AG08396 (cell line): Measurements from ENCODE around the gene MFSD11.
"Not testable (repeated sequence)": the region's sequence is repeated elsewhere in the genome, so short reads cannot be mapped to it uniquely, and the experiment has no call there.

Source experiments
- DNase-seq: peaks from one replicate; pipeline ENCODE4 v3.0.0; 2012; ENCODE audit warnings: low spot score, mixed read lengths

MFSD11 gene

GRCh38 chr17:76737676-76738467 lies at the start of gene MFSD11:
TSS of gene MFSD11 (plus strand) at chr17:76738119. CDS start at chr17:76738353, 234 bp downstream.
- DNase-seq: peak; percentile 97

- no peak for DNase-seq
Observed at GRCh38 chr17:76688165-76688622, 49.7 kb upstream of the MFSD11 start.

GRCh38 chr17:76689859-76690258 lies 48.1 kb upstream of the MFSD11 start:
- no peak for DNase-seq

GRCh38 chr17:76690596-76691280 lies 47.2 kb upstream of the MFSD11 start:
- no peak for DNase-seq

GRCh38 chr17:76691379-76692191 lies 46.3 kb upstream of the MFSD11 start:
- DNase-seq: no peak

- DNase-seq: no peak
Observed at GRCh38 chr17:76695059-76695831, 42.7 kb upstream of the MFSD11 start.

GRCh38 chr17:76696763-76697701 lies 40.9 kb upstream of the MFSD11 start:
- no peak for DNase-seq

GRCh38 chr17:76697702-76698465 lies 40.0 kb upstream of the MFSD11 start:
- no peak for DNase-seq

GRCh38 chr17:76698466-76698977 lies 39.4 kb upstream of the MFSD11 start:
- DNase-seq: not testable (repeated sequence)

- no peak for DNase-seq
Observed at GRCh38 chr17:76700270-76700616, 37.7 kb upstream of the MFSD11 start.

GRCh38 chr17:76700617-76701470 lies 37.1 kb upstream of the MFSD11 start:
- peak; percentile 90 for DNase-seq

GRCh38 chr17:76701471-76701967 lies 36.4 kb upstream of the MFSD11 start:
- DNase-seq: peak; percentile 48

GRCh38 chr17:76702076-76702475 lies 35.8 kb upstream of the MFSD11 start:
- no peak for DNase-seq

- no peak for DNase-seq
Observed at GRCh38 chr17:76702941-76703637, 34.8 kb upstream of the MFSD11 start.

GRCh38 chr17:76704805-76705204 lies 33.1 kb upstream of the MFSD11 start:
- no peak for DNase-seq

GRCh38 chr17:76706817-76707216 lies 31.1 kb upstream of the MFSD11 start:
- no peak for DNase-seq

- peak; percentile 50 for DNase-seq
Observed at GRCh38 chr17:76707985-76708807, 29.7 kb upstream of the MFSD11 start.
